GM12891 (cell line): ENCODE data around the gene KCNIP4.

Experiments used
- POLR2A ChIP-seq: IDR thresholded peaks from 2 replicates; pipeline ENCODE4 v1.6.1; 2011; ENCODE audit warnings: low read depth, low read length, control low read depth
- POLR2AphosphoS5 ChIP-seq: IDR thresholded peaks from 2 replicates; pipeline ENCODE4 v1.6.1; 2011; ENCODE audit warnings: low read depth, low read length, control low read depth

- TF ChIP-seq POLR2AphosphoS5, result no peak
- TF ChIP-seq POLR2A, result no peak
These were observed 497.5 kb downstream of the KCNIP4 start for GRCh38 chr4:21451032-21451431.
